Measurements from ENCODE around the gene MRPL36.
"Not testable (repeated sequence)": the region's sequence is repeated elsewhere in the genome, so short reads cannot be mapped to it uniquely, and the experiment has no call there.

Gene MRPL36

GRCh38 chr5:1795506-1795905 is 4.1 kb downstream of the MRPL36 start:
- no peak for DNase-seq

- DNase-seq: no peak
Observed at GRCh38 chr5:1794901-1795290, 4.7 kb downstream of the MRPL36 start.

GRCh38 chr5:1793966-1794900 is 5.4 kb downstream of the MRPL36 start:
- DNase-seq: no peak

- DNase-seq: no peak
Observed at GRCh38 chr5:1793301-1793740, 6.3 kb downstream of the MRPL36 start.

GRCh38 chr5:1792842-1793266 is 6.8 kb downstream of the MRPL36 start:
- no peak for DNase-seq

GRCh38 chr5:1791176-1791575 is 8.5 kb downstream of the MRPL36 start:
- no peak for DNase-seq

- no peak for DNase-seq
Observed at GRCh38 chr5:1789834-1790471, 9.7 kb downstream of the MRPL36 start.

GRCh38 chr5:1789438-1789833 is 10.2 kb downstream of the MRPL36 start:
- DNase-seq: not testable (repeated sequence)

- no peak for DNase-seq
Observed at GRCh38 chr5:1788828-1789227, 10.8 kb downstream of the MRPL36 start.

GRCh38 chr5:1788200-1788599 is 11.4 kb downstream of the MRPL36 start:
- DNase-seq: no peak

GRCh38 chr5:1787472-1788047 is 12.1 kb downstream of the MRPL36 start:
- no peak for DNase-seq

- DNase-seq: no peak
Observed at GRCh38 chr5:1786621-1787471, 12.8 kb downstream of the MRPL36 start.

GRCh38 chr5:1785984-1786383 is 13.7 kb downstream of the MRPL36 start:
- no peak for DNase-seq

GRCh38 chr5:1785062-1785461 is 14.6 kb downstream of the MRPL36 start:
- no peak for DNase-seq

- DNase-seq: no peak
Observed at GRCh38 chr5:1784197-1785050, 15.2 kb downstream of the MRPL36 start.

- no peak for DNase-seq
Observed at GRCh38 chr5:1783216-1783554, 16.5 kb downstream of the MRPL36 start.

- DNase-seq: no peak
Observed at GRCh38 chr5:1782385-1783215, 17.0 kb downstream of the MRPL36 start.

GRCh38 chr5:1781726-1782384 is 17.8 kb downstream of the MRPL36 start:
- DNase-seq: no peak

- no peak for DNase-seq
Observed at GRCh38 chr5:1781107-1781506, 18.5 kb downstream of the MRPL36 start.

GRCh38 chr5:1780614-1780930 is 19.1 kb downstream of the MRPL36 start:
- DNase-seq: no peak
